Measurements from ENCODE around the gene NOM1.

DNA sequence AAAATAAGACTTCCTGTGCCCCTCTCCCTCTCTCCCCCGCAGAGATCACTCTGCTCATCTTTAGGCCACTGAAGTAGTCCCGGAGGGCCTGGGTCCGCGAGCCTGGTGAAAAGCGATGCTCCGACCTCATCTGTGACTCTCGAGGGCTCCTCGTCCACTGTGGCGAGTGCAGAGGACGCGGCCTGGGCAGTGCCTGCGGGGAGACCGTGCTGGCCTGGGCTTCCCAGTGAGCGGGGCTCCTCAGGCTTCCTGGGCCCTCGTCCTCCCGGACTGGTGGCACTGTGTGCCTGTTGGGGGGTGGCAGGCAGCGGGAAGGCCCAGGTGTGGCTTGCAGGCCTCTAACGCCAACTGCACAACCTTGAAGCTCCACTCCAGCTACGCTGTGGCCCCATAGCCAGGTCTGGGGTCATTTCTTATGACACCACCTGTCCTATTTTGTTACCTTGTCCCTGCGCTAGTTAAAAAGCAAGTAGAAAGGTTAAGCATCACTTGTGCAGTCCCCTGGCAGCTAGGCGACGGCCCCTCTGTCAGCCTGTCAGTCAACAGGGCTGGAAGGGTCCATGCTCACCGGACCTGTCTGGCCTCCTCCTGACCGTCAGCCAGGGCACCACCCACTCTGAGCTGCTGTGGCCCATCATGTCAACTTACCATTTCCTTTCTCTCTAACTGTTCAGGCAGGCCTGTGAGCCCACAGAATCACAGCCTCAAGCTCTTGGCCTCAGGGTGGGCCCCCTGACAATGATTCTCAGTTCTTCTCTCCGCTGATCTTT is 40.4 kb downstream of the NOM1 start:
- TF ChIP-seq, protein P1, sequence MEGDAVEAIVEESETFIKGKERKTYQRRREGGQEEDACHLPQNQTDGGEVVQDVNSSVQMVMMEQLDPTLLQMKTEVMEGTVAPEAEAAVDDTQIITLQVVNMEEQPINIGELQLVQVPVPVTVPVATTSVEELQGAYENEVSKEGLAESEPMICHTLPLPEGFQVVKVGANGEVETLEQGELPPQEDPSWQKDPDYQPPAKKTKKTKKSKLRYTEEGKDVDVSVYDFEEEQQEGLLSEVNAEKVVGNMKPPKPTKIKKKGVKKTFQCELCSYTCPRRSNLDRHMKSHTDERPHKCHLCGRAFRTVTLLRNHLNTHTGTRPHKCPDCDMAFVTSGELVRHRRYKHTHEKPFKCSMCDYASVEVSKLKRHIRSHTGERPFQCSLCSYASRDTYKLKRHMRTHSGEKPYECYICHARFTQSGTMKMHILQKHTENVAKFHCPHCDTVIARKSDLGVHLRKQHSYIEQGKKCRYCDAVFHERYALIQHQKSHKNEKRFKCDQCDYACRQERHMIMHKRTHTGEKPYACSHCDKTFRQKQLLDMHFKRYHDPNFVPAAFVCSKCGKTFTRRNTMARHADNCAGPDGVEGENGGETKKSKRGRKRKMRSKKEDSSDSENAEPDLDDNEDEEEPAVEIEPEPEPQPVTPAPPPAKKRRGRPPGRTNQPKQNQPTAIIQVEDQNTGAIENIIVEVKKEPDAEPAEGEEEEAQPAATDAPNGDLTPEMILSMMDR (IDR thresholded peaks at IDR 0.05) = no peak
- no peak for TF ChIP-seq ZFX (IDR thresholded peaks at IDR 0.05; ENCODE audit: borderline replicate concordance)
